ENCODE data around the gene TMEM141. TPM values are rescaled to one million over a fixed set of nuclear protein-coding genes. Genes with fewer than 3 reads are reported as not detected.
"Not testable (repeated sequence)": the region's sequence is repeated elsewhere in the genome, so short reads cannot be mapped to it uniquely, and the experiment has no call there.

The TMEM141 gene
- total and polyA plus RNA-seq, 2 experiments from 2014 or later: 200 to 238 TPM

GRCh38 chr9:136839229-136840139 is 48.3 kb downstream of the TMEM141 start:
- no peak for TF ChIP-seq CTCF (IDR thresholded peaks at IDR 0.05; ENCODE audit: low read depth, low read length)
- no peak overlapping the region for H3K4me3 ChIP-seq
- peak overlapping the region; percentile 88 for H3K27ac ChIP-seq
- H3K9me3 ChIP-seq (ENCODE audit: low read depth): no peaks in the 10 kb centered on the region
- peaks cover 9% of the 10 kb centered on the region for H3K36me3 ChIP-seq
- H3K27me3 ChIP-seq: no peaks in the 10 kb centered on the region
- no peak for DNase-seq (ENCODE audit: low read depth in 1 of 2, low spot score in 1 of 2)
- H3K4me1 ChIP-seq (ENCODE audit: low read depth): peaks cover 27% of the 10 kb centered on the region

GRCh38 chr9:136840140-136840876 is 49.2 kb downstream of the TMEM141 start:
- no peak for TF ChIP-seq CTCF (IDR thresholded peaks at IDR 0.05; ENCODE audit: low read depth, low read length)
- peak overlapping the region; percentile 88 for H3K27ac ChIP-seq
- no peak for DNase-seq (ENCODE audit: low read depth in 1 of 2, low spot score in 1 of 2)
- H3K4me3 ChIP-seq: no peak overlapping the region
- H3K36me3 ChIP-seq: peaks cover 9% of the 10 kb centered on the region
- no peaks in the 10 kb centered on the region for H3K27me3 ChIP-seq
- peaks cover 27% of the 10 kb centered on the region for H3K4me1 ChIP-seq (ENCODE audit: low read depth)
- H3K9me3 ChIP-seq (ENCODE audit: low read depth): no peaks in the 10 kb centered on the region

- no peaks in the 10 kb centered on the region for H3K9me3 ChIP-seq (ENCODE audit: low read depth)
These were observed 49.9 kb downstream of the TMEM141 start for GRCh38 chr9:136840877-136841645.

GRCh38 chr9:136841646-136842379 is 50.7 kb downstream of the TMEM141 start:
- H3K27me3 ChIP-seq; DNase-seq (ENCODE audit: low read depth in 1 of 2, low spot score in 1 of 2); H3K4me3 ChIP-seq; H3K9me3 ChIP-seq (ENCODE audit: low read depth); H3K36me3 ChIP-seq: not testable (repeated sequence)
- Histone ChIP-seq H3K4me1 (ENCODE audit: low read depth) (peaks cover 27% of the 10 kb centered on the region), H3K27ac (peak overlapping the region; percentile 88)

More at GRCh38 chr9:136840877-136841645, 49.9 kb downstream of the TMEM141 start:
- no peak for TF ChIP-seq CTCF (IDR thresholded peaks at IDR 0.05; ENCODE audit: low read depth, low read length)
- peaks cover 9% of the 10 kb centered on the region for H3K36me3 ChIP-seq
- H3K4me3 ChIP-seq: no peak overlapping the region
- DNase-seq (ENCODE audit: low read depth in 1 of 2, low spot score in 1 of 2): peak; percentile 63 to 84
- H3K4me1 ChIP-seq (ENCODE audit: low read depth): peaks cover 27% of the 10 kb centered on the region
- H3K27me3 ChIP-seq: no peaks in the 10 kb centered on the region
- H3K27ac ChIP-seq: peak overlapping the region; percentile 88

GRCh38 chr9:136842380-136842948 is 51.3 kb downstream of the TMEM141 start, which contains the start of gene AJM1:
Gene AJM1, plus strand, starts transcription at chr9:136842478. Its CDS starts 1,937 bp downstream, at chr9:136844415.
- peaks cover 27% of the 10 kb centered on the region for H3K4me1 ChIP-seq (ENCODE audit: low read depth)
- H3K27ac ChIP-seq: peak within 1 kb of the TSS; percentile 88
- not testable (repeated sequence) for H3K36me3 ChIP-seq; H3K9me3 ChIP-seq (ENCODE audit: low read depth); H3K27me3 ChIP-seq
- peak; percentile 84 for TF ChIP-seq CTCF (IDR thresholded peaks at IDR 0.05; ENCODE audit: low read depth, low read length)
- H3K4me3 ChIP-seq: peak within 1 kb of the TSS; percentile 3
- peak; percentile 81 to 84 for DNase-seq (ENCODE audit: low read depth in 1 of 2, low spot score in 1 of 2)

All from cardiac muscle cell (in vitro differentiated cells and primary cell).